GM21737 (cell line): Measurements from ENCODE around the gene PFKFB3.
"Not testable (repeated sequence)": the region's sequence is repeated elsewhere in the genome, so short reads cannot be mapped to it uniquely, and the experiment has no call there.

Experiments used
- ATAC-seq: cut with Tn5 transposase; IDR thresholded peaks from one replicate; pipeline ENCODE4 v1.9.1; 2021; ENCODE audit warnings: mild to moderate bottlenecking, moderate library complexity; ENCODE audit not compliant: unreplicated experiment

Gene PFKFB3

GRCh38 chr10:6202684-6203330 lies at the start of gene PFKFB3:
Gene PFKFB3, plus strand, starts transcription at chr10:6202932. Its CDS starts 329 bp downstream, at chr10:6203261.
- ATAC-seq: peak; percentile 74

GRCh38 chr10:6153845-6154244 lies 48.9 kb upstream of the PFKFB3 start:
- no peak for ATAC-seq

GRCh38 chr10:6154566-6154965 lies 48.2 kb upstream of the PFKFB3 start:
- ATAC-seq: no peak

- ATAC-seq: no peak
Measured at GRCh38 chr10:6158276-6158675, 44.5 kb upstream of the PFKFB3 start.

- no peak for ATAC-seq
Measured at GRCh38 chr10:6161921-6162320, 40.8 kb upstream of the PFKFB3 start.

- ATAC-seq: no peak
Measured at GRCh38 chr10:6162589-6163356, 40.0 kb upstream of the PFKFB3 start.

- peak; percentile 91 for ATAC-seq
Measured at GRCh38 chr10:6163364-6164270, 39.1 kb upstream of the PFKFB3 start.

GRCh38 chr10:6164271-6165095 lies 38.2 kb upstream of the PFKFB3 start:
- ATAC-seq: no peak

GRCh38 chr10:6165221-6165725 lies 37.5 kb upstream of the PFKFB3 start:
- no peak for ATAC-seq

- ATAC-seq: not testable (repeated sequence)
Measured at GRCh38 chr10:6165933-6166332, 36.8 kb upstream of the PFKFB3 start.

GRCh38 chr10:6167456-6167855 lies 35.3 kb upstream of the PFKFB3 start:
- ATAC-seq: no peak

GRCh38 chr10:6168084-6168483 lies 34.6 kb upstream of the PFKFB3 start:
- ATAC-seq: no peak

GRCh38 chr10:6170638-6171037 lies 32.1 kb upstream of the PFKFB3 start:
- ATAC-seq: no peak

- no peak for ATAC-seq
Measured at GRCh38 chr10:6171881-6172695, 30.6 kb upstream of the PFKFB3 start.

GRCh38 chr10:6173203-6173602 lies 29.5 kb upstream of the PFKFB3 start:
- ATAC-seq: no peak

- ATAC-seq: no peak
Measured at GRCh38 chr10:6174201-6174874, 28.4 kb upstream of the PFKFB3 start.

GRCh38 chr10:6175329-6176055 lies 27.2 kb upstream of the PFKFB3 start:
- ATAC-seq: no peak

- no peak for ATAC-seq
Measured at GRCh38 chr10:6176691-6177231, 26.0 kb upstream of the PFKFB3 start.
